Esophagus muscularis mucosa (tissue), 3 donors: Measurements from ENCODE around the gene HOXB5.

Experiments
- POLR2A ChIP-seq: fragments of 450-650 bp; IDR thresholded peaks from one replicate; pipeline ENCODE4 v1.6.1; 2017; ENCODE audit warnings: antibody characterized with exemption, moderate library complexity, mild to moderate bottlenecking, low read depth
- TF ChIP-seq, protein P1 (sequence below), 3 experiments: fragments of 200-600 bp in 2 of 3; fragments of 450-650 bp in 1 of 3; sonication (generic) in 2 of 3; IDR thresholded peaks; one replicate each; pipeline ENCODE4 v1.5.1; 2017 to 2019; ENCODE audit warnings: antibody characterized with exemption in 3 of 3, mild to moderate bottlenecking in 2 of 3, moderate library complexity in 1 of 3

DNA sequence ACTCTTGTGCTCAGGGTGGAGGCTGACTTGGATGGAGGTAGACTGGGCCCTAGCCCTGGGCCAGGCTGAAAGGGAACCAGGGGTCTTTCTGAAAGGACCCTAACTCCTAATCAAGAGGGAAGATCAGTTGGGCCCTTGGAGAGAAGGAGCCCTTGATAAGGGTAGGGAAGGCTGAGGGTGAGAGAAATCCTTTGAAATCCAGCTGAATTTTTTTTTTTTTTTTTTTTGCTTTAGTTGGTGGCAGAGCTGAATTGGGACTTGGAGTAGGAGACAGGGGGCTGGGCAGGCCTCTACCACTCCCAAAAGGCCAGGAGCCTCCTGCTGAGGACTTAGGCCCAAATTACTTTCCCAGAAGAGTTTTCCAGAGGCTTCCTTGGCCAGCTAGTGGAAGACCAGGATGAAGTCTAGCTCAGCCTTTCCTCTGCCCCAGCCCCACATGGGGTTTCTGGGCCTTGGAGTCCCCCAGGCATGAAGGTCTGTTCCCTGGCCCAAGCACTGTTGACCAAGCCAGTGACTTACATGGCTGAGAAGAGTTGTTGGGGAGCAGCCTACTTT, 2.9 kb downstream of the HOXB5 start:
- TF ChIP-seq POLR2A, result no peak
- TF ChIP-seq, protein P1, sequence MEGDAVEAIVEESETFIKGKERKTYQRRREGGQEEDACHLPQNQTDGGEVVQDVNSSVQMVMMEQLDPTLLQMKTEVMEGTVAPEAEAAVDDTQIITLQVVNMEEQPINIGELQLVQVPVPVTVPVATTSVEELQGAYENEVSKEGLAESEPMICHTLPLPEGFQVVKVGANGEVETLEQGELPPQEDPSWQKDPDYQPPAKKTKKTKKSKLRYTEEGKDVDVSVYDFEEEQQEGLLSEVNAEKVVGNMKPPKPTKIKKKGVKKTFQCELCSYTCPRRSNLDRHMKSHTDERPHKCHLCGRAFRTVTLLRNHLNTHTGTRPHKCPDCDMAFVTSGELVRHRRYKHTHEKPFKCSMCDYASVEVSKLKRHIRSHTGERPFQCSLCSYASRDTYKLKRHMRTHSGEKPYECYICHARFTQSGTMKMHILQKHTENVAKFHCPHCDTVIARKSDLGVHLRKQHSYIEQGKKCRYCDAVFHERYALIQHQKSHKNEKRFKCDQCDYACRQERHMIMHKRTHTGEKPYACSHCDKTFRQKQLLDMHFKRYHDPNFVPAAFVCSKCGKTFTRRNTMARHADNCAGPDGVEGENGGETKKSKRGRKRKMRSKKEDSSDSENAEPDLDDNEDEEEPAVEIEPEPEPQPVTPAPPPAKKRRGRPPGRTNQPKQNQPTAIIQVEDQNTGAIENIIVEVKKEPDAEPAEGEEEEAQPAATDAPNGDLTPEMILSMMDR (IDR thresholded peaks at IDR 0.05), result no peak
